A673 (cell line): ENCODE results near the gene MRPS12.

Experiments used
- CTCF ChIP-seq: fragments of 300-800, 200-600 bp; sonication (generic); conservative IDR thresholded peaks from 2 replicates; pipeline ENCODE4 v1.5.1; 2017; ENCODE audit warnings: low read depth, mild to moderate bottlenecking, antibody characterized with exemption, low read length, moderate library complexity, mixed read lengths
- EZH2 ChIP-seq: fragments of 200-600 bp; sonication (generic); IDR thresholded peaks from 2 replicates; pipeline ENCODE4 v1.6.1; 2017; ENCODE audit warnings: borderline replicate concordance, low read depth, mild to moderate bottlenecking, mixed read lengths, antibody characterized with exemption, low read length; ENCODE audit not compliant: poor library complexity, severe bottlenecking

GRCh38 chr19:38964738-38965137 lies 34.0 kb downstream of the MRPS12 start:
- TF ChIP-seq CTCF = no peak
- no peak for TF ChIP-seq EZH2
